Hematopoietic multipotent progenitor cell treated with erythropoietin and hydrocortisone succinate and interleukin-3 and kit ligand, for 8 days (in vitro differentiated cells): Measurements from ENCODE around the gene NCK2.

ENCODE experiments used
- DNase-seq: peaks from one replicate; pipeline ENCODE4 v3.0.0-alpha.2; 2015

NCK2 gene

DNA sequence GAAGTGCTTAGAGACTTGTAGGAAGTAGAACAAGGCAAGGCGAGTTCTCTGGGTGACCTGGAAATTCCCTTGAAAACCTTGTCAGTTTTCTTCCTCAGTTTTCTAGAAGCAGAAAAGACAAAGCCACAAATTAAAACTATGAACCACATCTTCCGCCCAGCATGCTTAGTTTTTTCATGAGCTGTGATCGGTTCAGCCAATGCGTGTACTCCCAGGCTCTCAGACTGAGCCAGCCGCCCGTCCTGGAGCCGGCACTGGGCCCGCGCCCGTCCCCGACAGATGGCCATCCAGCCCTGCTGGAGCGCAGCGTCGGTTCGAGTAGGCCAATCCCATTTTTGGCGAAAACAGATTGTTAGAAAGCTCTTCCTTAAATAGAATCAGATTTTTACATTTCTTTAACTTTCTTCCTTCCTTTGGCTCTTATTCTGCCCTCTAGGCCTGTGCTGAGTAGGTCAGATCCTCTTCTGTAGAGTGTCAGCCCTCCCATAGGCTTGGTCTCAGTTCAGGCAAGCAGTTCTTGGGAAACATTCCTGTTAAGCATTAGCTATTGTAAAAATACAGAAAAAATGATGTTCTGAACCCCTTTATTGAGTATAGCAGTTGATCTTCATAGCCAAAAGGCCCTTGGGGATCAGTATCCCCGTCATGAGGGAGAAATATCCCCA lies 112.5 kb downstream of the NCK2 start:
- no peak for DNase-seq

- DNase-seq: no peak
Measured at GRCh38 chr2:105858868-105859693, 114.4 kb downstream of the NCK2 start.

DNA sequence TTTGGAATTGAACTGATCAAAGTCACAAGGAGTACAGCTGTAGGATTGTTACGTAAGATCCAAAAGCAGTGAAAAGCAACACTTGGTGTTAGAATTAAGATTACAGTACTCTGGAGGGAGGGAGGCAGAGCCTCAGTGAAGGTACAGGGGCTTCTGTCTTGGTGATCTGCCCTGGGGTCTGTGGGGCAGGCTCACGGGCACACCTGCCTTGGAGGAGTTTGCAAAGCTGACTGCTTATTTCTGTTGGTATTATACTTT lies 114.9 kb downstream of the NCK2 start:
- DNase-seq: no peak

DNA sequence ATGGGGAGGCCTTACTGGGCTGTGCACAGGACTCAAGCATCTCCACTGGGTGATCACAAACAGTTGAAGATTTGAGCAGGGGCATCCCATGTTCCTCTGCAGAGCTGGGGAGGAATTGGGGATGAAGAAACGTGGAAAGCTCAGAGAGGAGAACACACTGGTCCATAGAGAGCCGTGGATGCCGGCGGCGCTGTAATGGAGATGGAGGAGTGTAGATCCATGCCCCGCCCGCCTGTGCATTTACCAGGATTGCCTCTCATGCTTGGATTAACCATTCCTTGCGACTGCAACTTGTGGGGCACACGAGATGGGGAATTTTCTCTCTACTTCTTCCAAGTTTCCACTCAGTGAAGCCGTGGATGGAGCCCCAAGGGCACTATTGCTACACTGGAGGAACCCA lies 115.9 kb downstream of the NCK2 start:
- DNase-seq: no peak

- no peak for DNase-seq
Measured at GRCh38 chr2:105861200-105861599, 116.5 kb downstream of the NCK2 start.

- DNase-seq: no peak
Measured at GRCh38 chr2:105862843-105863242, 118.1 kb downstream of the NCK2 start.

- no peak for DNase-seq
Measured at GRCh38 chr2:105864262-105864661, 119.5 kb downstream of the NCK2 start.

- no peak for DNase-seq
Measured at GRCh38 chr2:105865222-105865913, 120.7 kb downstream of the NCK2 start.

- DNase-seq: no peak
Measured at GRCh38 chr2:105866216-105867185, 121.8 kb downstream of the NCK2 start.

DNA sequence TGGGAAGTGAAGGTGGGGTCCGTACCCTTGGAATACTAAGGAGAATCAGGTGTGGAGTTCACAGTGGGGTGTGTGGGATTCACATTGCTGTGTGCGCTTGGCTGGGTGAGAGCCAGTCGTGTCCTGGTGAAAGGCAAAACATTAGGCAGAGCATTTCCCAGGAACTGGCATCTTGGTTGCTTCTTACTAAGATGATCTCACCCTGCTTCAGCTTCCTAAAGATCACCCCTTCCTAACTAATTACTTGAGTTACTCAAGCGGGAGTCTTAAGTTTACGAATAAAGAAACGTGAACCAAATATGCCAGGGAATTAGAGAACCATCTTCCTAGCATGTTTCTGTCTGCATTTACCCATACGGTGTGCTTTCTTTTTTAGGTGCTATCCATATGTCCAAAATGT lies 122.9 kb downstream of the NCK2 start:
- no peak for DNase-seq

- DNase-seq: no peak
Measured at GRCh38 chr2:105868060-105868459, 123.3 kb downstream of the NCK2 start.

DNA sequence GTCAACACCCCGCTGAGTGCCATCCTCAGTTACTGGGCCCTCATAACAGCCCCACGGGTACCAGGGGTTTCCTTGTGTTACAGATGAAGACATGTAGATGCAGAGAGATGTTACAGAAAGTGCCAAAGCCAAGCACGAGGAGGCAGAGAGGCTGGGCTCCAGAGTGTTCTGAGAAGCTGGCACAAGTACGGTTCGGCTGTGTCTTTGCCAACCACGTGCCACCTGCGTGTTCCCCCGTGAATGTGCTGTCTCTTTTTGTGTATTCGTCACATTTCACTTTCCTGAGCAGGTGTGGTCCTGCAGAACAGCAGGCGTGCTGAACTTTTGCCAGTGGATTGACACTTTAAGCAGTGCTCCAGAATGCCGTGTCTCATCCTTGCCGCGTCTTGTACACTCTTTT lies 124.6 kb downstream of the NCK2 start:
- DNase-seq: no peak

- no peak for DNase-seq
Measured at GRCh38 chr2:105870062-105870461, 125.3 kb downstream of the NCK2 start.

GRCh38 chr2:105870858-105871257 lies 126.1 kb downstream of the NCK2 start:
- no peak for DNase-seq

- DNase-seq: no peak
Measured at GRCh38 chr2:105872142-105872728, 127.5 kb downstream of the NCK2 start.

GRCh38 chr2:105872830-105873229 lies 128.1 kb downstream of the NCK2 start:
- no peak for DNase-seq

DNA sequence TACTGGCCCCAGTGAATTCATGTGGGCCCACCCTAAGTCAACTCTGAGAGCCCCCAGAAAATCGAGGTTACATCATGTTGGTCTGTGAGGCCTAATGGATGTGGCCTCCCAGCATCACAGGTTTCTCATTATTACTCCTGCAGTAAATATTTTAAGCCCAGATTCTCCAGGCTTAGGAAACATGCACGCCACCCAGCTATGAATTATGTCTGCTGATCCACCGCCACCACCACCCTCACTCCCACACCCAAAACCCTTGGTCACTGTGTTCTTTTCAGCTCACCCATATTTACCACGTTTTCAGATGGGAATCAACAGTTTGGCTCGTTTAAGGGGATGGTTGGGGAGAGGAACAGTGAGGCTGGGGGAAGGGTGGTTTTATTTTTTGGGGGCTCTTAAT lies 128.6 kb downstream of the NCK2 start:
- DNase-seq: no peak

DNA sequence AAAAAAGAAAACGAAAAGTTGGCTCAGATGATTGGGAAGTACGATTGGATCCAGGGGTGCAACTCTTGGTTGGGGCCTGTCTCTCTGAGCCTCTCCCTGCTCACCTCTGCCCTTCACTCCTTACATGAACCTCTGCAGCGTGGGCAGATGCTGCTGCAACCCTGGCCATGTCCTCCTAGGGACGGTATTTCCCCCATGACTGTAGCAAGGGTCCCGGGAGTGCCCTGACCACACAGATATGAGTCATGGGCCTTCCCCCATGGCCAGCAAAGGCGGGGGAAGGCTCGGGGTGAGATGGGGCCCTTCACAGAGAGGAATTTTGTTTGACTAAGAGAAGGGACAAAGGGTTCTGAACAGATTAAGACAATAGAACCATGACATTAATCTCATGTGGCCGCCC lies 129.0 kb downstream of the NCK2 start:
- DNase-seq: peak; percentile 5

DNA sequence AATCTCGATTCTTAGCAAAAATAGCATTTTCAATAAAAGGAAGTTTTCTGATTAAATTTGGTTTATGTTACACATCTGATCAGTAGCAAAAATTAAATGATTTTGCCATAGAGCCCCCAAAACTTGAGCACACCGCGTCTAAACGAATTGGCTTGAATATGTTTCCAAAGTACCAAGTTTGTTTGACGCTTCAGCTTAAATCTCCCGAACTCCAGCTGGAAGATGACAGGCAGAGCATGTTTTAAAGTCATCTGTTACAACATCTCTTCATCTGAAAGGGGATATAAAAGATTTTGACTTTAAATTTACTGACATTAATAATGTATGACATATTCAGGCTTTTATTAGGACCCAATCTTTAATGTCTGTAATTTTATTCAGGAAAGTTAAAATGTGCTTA lies 129.8 kb downstream of the NCK2 start:
- DNase-seq: no peak

DNA sequence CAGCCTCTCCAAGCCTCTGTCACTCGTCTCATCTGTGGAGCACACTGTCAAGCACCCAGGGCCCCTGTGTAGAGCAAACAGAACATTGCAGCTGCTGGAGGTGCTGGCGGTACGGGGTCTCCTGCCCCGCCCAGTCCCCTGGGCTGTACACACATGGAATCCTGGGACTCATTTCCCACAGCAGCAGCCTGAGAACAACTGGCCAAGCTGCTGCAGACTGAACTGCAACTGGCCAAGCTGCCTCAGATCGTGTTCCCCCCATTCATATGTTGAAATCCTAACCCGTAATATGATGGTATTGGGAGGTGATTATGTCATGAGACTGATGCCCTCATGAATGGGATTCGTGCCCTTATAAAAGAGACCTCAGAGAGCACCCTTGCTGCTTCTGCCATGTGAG lies 130.5 kb downstream of the NCK2 start:
- DNase-seq: no peak

DNA sequence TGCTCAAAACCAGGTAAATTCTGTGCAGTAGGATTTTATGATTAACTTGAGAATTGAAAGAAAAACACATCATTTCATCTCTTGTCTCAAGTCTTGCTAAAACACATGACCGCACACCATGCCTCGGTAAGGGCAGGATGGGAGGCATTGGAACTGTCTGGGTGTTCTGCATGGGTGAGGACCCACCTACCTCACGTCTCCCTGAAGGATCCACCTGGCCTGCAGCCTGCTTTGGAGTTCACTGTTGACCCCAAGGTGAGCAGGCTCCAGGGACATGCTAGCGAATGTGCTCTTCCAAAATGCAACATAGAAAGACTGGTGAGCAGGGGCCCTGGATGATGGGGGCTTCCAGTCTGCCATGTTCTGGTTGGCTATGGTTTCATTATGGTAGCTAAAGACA lies 131.5 kb downstream of the NCK2 start:
- no peak for DNase-seq

DNA sequence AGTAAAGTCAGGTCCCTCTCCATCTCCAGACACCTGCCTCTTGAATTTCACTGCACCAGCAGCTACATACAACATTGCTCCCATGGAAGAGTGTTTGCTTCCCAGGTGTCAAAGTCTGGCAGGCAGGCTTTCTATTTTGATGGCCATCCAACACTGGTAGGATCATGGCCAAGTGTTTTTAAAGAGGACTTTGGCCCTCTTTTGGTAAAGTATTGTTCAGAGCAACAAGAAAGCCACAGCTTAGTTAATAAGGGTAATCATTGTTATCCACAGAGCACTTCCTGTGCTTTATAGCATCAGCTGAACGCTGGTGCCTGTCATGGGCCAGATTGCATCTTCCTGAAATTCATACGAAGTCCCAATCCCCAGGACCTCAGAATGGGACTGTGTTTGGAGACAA lies 133.2 kb downstream of the NCK2 start:
- DNase-seq: no peak
